ENCODE data around the gene BCL7C. TPM values are rescaled to one million over a fixed set of nuclear protein-coding genes. Genes with fewer than 3 reads are reported as not detected.

Gene BCL7C
- total and polyA plus RNA-seq, 12 donors, result 7.7 to 88.3 (median 33.9) TPM

DNA sequence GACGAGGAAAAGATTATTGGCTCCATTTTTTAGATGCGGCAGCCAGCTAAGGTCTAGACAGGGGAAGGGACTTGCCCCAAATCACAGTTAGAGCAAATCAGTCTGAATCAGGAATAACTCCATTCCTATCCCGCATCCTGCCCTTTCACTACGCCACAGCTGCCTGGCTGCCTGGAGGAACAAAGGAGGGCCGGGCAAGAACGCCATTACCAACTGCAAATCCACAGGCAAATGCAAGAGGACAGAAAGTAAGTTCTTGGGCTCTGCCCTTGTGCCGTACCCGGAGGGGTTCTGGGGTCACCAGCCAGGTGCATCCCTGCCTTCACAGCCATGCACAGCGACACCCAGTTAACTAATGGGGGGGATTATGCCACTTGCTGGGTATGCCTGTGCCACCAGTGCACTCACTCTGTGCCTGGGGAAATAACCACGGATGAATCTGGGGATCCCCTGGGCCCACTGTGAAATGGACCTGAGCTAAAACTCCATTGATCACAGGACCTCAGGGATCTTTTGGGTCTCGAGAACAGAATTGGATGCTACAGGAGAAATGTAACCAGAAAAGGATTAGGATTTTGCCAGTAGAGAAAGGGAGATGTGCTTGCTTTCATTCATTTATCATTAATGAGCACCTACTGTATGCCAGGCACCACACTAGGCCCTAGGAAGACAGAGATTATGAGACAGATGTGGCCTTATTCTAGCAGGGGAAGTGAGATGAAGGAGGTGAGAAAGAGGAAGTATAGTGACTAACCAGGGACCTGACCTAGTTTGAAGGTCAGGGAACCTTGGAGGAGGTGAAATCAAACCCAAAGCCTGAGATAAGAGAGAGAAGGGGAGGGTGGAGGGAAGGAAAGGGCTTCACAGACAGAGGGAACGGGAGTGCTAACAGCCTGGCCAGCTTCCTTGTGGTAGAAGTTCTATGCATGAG, 17.7 kb downstream of the BCL7C start:
- TF ChIP-seq POLR2A (IDR thresholded peaks at IDR 0.05) (no peak), CTCF (IDR thresholded peaks at IDR 0.05) (no peak)
- Histone ChIP-seq H3K36me3 (replicated peaks in 1 of 2) (no peaks in the 10 kb centered on the region), H3K4me1 (replicated peaks in 1 of 2) (peaks cover 16 to 19% of the 10 kb centered on the region in 2 donors), H3K27me3 (no peaks in the 10 kb centered on the region), H3K4me3 (peak overlapping the region in 3 of 4 donors; percentile 36 to 92 (median 66)), H3K9me3 (replicated peaks in 1 of 3) (no peaks in the 10 kb centered on the region), H3K27ac (peak overlapping the region; percentile 85 to 96 (median 93))
- WGBS, 4 donors, result 12 to 15% (median 14%) methylated on average over 12 of the region's 12 CpGs
- DNase-seq, result peak in 3 of 7 donors; percentile 17 to 35 (median 32)
- intact Hi-C loops (cut with DNase I), result loop anchor here in 1 of 2 donors (10.0 kb wide), 1 partner anchor 91 kb away; the partner anchor contains the start of gene ZNF629

- no peaks in the 10 kb centered on the region for H3K27me3 ChIP-seq
- intact Hi-C loops (cut with DNase I), result loop anchor here in 1 of 2 donors (10.0 kb wide), 1 partner anchor 90 kb away; the partner anchor contains the start of gene ZNF629
- WGBS, 4 donors, result 0% methylated on average over 15 to 85 of the region's 85 CpGs
- H3K36me3 ChIP-seq (replicated peaks in 1 of 2), result no peaks in the 10 kb centered on the region
- peak; percentile 91 to 96 (median 92) for DNase-seq
- peaks cover 16 to 19% of the 10 kb centered on the region in 2 donors for H3K4me1 ChIP-seq (replicated peaks in 1 of 2)
- peak overlapping the region; percentile 47 to 92 (median 62) for H3K4me3 ChIP-seq
- H3K27ac ChIP-seq, result peak overlapping the region; percentile 85 to 96 (median 93)
- H3K9me3 ChIP-seq (replicated peaks in 1 of 3), result no peaks in the 10 kb centered on the region
- peak in 1 of 6 experiments; percentile 10 for TF ChIP-seq CTCF (IDR thresholded peaks at IDR 0.05)
- TF ChIP-seq POLR2A (IDR thresholded peaks at IDR 0.05), result peak; percentile 66 to 90
Observed at GRCh38 chr16:30874821-30875717, 18.8 kb downstream of the BCL7C start.

DNA sequence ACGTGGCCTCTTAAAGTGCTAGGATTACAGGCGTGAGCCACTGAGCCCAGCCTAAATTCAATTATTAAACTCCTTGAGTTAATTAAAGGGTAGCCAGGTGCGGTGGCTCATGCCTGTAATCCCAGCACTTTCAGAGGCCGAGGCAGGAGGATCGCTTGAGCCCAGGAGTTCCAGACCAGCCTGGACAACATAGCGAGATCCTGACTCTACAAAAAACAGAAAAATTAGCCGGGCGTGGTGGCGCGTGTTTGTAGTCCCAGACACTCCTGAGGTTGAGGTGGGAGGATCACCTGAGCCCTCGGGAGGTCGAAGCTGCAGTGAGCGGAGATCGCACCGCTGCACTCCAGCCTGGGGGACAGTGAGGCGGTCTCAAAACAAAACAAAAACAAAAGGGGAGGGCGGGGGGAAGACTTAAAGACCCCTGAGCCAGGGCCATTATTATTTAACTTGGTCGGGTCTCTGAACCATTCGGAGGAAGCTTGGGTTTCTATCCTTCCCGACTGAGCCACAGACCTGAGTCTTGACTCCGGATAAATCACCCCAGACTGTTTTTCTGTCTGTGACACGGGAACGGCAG, 19.5 kb downstream of the BCL7C start:
- Histone ChIP-seq H3K4me1 (replicated peaks in 1 of 2) (peaks cover 16 to 19% of the 10 kb centered on the region in 2 donors), H3K27me3 (no peaks in the 10 kb centered on the region), H3K9me3 (replicated peaks in 1 of 3) (no peaks in the 10 kb centered on the region), H3K4me3 (peak overlapping the region; percentile 47 to 92 (median 62)), H3K27ac (peak overlapping the region in 4 of 5 donors; percentile 92 to 96 (median 94)), H3K36me3 (replicated peaks in 1 of 2) (no peaks in the 10 kb centered on the region)
- no peak for DNase-seq
- WGBS, 4 donors, result 26 to 33% (median 28%) methylated on average over 20 to 23 of the region's 23 CpGs
- intact Hi-C loops (cut with DNase I), result loop anchor here in 1 of 2 donors (10.0 kb wide), 1 partner anchor 90 kb away; the partner anchor contains the start of gene ZNF629
- TF ChIP-seq CTCF (IDR thresholded peaks at IDR 0.05) (no peak), POLR2A (IDR thresholded peaks at IDR 0.05) (no peak)

Data from adrenal gland (tissue), 12 donors.